SIG-M5 treated with dmso at 0.1 percent for 504 hours (cell line): ENCODE measurements around the gene PIP5K1B.
A peak's percentile ranks its signal among the peaks of the same experiment; 100 is the strongest.

Experiments
- DNase-seq: peaks from one replicate; lab custom pipeline; 2025; ENCODE audit not compliant: unreplicated experiment; lab: John Stamatoyannopoulos, UW

PIP5K1B gene

DNA sequence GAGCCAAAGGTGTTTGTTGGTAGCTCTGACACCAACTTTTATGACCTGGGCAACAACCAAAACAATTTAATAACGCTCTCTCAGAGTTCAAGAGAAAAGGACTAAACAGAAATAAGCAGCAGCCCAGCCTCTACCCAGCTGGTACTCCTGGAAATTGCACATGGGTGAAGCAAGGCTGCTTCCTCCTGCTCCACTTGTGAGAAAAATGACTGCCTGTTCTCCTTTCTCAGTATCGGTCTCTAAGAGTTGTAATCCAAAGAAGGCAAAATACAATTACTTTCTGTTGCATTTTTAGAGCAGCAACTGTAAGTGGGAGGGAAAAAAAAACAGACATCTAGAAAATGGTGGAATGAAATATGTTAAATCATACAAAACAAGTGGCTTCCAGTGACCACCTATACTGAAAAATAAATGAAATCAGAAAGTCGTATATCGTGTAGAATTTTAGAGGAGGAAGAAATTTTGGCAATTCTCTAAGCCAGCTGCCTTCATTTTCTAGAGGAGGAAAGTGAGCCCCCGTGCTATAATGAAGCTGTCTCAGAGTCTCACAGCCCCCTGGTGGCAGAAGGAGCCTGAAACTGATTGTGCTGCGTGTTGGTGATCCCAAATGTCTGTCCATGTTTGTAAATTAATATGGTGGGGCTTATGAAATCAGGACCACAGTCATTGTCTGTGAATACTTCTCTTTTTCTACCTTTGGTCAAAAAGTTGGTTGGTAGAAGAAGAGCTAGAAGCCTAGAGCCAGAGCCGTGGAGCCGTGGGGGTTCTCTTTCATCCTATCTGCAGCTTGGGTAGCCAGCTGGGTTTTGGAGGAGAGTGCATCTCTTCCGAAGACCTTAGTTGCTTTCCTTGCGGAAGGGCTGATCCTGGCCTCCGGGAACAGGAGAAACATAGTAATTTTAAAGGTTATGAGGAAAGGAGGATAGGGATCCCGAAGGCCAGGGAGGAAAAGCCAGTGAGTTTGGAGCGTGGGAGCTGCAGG, 139.9 kb downstream of the PIP5K1B start:
- peak; percentile 42 for DNase-seq

DNA sequence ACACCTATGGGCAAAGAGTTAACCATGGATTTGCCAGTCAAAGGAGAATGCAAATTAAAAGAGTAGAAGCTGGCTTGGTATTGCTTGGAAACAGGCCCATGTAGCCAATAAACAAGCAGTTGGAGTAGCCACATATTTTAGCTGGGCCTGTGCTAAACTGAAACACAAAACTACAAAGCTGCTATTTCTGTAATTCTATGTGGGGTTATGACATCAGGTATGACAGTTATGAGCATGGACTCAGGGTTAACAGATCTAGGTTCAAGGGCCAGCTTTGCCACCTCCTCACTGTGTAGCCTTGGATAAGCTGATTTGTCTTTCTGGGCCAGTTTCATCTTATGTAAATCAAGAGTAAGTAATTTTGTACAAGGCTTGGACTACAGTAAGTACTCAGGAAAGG, 142.7 kb downstream of the PIP5K1B start:
- no peak for DNase-seq

DNA sequence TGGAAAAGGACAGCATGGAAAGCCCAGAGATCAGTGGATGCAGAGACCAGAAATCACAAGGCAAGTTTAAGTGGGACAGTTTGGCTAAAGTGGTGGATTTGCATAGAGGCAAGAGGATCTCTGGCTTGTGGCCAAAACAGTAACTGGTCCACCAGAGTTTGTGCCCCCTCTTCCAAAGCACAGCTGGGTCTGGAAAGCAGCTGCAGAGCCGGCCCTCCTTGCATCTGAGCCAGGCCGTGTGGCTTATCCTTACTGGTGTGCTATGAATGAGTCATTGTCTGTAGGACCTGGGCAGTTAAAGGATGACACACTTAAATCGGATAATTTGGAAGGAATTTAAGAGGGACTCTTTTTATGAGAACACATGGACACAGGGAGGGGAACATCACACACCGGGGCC, 146.6 kb downstream of the PIP5K1B start:
- DNase-seq = no peak

DNA sequence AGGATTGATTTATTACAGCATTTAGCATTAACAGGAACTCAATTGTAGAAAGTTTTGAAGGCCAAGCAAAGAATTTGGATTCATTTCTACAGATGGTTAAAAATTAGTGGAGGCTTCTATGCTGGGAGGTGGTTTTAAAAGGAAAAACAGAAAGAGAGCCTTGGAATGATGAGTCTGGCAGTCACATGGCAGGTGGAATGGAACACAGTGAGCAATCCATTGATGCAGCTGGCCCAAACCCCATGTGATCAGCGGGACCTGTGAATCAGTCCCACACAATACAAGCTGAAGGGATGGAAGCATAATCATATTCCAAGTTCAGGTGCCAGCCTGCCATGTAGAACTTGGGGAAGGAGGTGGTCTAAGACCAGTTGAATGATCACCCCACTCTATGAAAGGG, 147.9 kb downstream of the PIP5K1B start:
- no peak for DNase-seq

DNA sequence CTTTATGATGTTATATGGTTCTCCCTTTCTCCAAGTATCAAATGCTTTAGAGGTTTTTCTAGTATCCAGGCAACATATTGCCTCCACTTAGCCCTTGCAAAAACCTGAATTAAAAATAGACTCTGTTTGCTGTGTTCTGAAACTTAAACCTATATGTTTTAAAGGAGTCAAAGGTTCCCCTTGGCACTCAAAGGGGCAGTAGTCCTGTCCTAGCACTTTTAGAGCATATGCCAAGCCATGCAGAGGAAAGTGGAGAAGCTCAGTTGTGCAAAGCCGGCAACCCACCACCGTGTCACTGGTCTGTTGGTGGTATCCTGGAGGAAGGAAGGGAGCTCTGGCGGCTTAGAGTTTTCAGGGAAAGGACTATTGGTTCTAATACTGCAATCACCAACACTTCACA, 154.3 kb downstream of the PIP5K1B start:
- no peak for DNase-seq

DNA sequence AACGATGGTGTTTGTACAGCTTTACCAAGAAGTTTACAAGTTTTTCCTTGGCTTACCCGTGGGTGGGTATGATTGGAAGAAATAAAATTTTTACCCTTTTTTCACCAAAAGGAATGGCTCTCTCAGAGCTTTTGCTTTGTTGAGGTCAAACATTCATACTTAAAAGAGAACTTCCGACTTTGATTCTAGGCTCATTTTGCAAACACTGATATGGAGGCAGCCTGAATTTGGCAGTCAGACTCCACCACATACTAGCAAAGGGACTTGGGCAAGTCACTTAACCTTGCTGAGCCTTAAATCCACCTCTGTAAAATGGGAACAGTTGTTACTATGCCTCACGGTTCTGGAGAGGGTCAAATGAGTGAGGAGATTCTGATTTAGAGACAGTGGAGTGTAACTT, 155.4 kb downstream of the PIP5K1B start:
- no peak for DNase-seq

DNA sequence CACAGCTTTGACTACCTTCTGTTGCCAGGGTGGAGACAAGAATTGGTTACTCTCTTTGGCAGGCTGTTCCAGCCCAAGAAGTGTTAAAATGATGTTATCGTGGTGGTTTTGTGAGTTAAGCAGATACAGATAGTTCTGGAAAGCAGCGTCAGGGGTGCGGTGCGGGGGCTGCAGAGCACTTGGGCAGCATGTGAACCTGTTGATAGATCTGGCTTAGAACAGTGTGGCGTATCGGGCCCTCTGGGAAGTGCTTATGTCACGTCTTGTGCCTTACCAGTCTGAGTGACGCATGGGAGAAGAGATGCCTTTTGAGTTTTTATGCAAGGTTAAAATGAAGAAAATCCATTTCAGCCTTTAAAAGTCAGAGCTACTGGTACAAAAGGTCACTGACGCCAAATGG, 156.4 kb downstream of the PIP5K1B start:
- no peak for DNase-seq

DNA sequence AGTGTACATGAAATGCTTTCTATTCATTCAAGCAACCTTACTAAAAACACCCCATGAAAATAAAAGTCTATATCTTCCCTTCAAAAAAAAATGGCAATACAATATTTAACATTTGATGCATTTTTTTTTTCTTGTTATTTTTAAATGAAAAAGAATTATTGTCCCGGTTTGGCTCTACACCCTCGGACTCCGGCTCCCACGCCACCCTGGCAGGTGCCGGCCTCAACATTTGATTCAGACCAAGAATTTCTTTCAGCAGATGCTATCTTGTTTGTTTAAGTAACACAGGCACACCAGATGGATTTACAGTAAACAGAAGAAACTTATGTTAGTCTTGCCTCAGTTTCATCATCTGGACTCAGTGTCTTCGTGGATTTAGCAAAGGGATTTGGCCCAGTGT, 162.0 kb downstream of the PIP5K1B start:
- DNase-seq = no peak

DNA sequence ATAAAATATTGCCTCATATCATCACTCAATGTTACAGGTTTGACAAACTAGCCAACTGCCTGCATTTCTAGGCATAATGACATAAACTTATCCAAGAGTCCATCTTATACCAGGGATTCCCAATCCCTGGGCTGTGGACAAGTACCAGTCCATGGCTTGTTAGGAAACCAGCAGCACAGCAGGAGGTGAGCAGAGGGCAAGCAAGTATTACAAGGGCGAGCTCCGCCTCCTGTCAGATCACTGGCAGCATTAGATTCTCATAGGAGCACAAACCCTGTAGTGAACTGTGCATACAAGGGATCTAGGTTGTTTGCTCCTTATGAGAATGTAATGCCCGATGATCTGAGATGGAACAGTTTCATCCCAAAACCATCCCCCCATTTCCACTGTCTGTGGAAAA, 164.0 kb downstream of the PIP5K1B start:
- no peak for DNase-seq

DNA sequence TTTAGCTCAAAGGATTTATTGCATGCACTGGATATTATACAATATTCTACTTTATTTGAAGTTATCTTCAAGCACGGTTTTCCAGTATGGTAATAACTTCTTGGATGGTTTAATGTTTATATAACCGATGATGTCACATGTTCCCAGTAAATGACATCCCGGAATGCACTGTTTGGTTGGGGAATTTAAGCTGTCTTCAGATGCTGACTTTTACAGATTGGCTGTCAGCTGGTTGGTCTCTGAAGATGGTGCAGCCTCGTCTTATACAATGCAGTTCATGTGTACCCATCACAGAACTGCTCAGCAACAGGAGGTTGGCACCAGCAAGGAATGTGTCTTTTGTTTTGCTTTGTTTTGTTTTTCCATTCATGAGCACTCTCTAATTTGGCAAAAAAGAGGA, 165.0 kb downstream of the PIP5K1B start:
- DNase-seq = no peak

DNA sequence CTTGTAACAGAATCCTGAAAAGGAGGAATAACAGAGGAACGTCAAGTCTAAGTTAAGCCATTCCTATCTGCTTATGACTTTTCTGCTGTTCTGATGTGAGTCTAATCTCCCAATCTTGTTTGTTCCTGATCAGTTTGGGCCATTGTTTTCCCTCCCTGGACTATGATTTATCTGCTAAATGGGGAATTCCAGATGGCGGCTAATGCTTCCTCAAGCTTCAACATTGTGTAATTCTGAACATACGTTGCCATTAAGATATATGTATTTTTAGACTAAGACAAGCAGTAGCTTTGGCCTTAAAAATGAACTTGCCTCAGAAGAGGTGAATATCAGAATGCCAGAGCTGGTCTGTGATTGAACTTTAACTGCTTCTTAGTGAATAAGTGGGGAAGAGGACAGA, 166.2 kb downstream of the PIP5K1B start:
- no peak for DNase-seq

DNA sequence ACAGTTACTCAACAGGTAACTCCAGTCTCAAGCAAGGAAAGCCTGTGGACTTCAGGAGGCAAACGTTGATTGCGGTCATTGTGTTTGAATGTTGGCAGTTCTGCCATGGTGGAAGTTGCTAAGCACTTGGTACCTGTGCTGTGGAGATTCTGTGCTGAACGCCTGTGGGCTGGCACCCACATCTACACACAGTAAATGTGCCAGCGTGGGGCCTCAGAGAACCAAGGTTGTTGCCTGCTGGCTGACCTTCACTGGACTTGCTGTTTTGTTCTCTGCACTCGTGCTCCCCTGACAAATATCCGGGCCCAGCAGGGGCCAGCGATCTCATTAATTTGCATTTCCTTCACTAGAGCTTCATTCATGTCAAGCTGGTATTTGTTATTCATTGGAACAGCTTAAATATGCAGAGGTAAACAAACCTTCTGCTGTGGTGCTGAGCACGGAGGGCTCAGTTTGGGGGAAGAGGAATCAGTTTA, 167.0 kb downstream of the PIP5K1B start:
- no peak for DNase-seq

DNA sequence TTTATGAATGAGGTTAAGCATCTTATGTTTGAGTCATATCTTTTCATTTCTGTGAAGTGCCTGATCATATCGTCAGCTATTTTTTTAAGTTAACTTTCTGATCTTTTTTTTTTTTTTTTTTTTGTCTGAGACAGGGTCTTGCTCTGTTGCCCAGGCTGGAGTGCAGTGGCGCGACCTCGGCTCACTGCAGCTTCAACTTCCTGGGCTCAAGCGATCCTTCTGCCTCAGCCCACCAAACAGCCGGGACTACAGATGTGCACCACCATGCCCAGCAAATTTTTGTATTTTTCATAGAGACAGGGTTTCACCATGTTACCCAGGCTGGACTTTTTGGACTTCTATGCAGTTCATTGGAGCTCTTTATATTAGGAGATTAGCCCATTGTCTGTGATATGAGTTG, 168.1 kb downstream of the PIP5K1B start:
- DNase-seq = no peak

DNA sequence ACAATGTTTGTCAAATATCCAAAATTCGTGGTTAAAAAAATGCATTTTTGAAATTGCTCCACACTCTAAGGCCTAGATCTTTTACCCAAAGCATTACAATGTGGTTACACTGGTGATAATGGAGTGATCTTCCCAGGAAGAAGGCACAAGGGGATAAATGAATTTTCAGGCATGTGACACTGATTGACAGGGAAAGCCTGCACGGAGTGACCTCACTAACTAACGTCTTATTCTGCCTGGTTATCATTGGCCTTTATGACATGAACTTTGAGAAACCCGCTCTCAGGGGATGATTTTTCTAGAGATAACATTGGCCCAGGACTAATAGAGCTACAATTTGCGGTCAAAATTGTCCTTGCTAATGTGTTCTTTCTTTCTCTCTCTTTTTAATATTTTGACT, 171.2 kb downstream of the PIP5K1B start:
- no peak for DNase-seq

DNA sequence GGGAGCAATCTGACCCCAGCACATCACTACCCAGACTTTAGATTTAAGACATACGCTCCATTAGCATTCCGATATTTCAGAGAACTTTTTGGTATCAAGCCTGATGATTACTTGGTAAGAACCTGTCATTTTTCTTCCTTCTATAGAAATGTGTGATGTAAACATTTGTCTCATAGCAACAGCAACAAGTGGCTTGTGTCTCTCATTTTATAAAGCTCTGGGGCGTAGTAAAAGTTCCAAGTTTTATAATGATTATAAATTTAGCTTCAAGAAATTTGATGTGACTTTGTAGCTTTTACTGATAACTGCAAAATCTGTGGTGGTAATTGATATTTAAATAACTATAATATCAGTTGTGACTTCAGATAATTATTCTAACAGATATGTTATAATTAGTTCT, 171.6 kb downstream of the PIP5K1B start:
- DNase-seq = no peak

DNA sequence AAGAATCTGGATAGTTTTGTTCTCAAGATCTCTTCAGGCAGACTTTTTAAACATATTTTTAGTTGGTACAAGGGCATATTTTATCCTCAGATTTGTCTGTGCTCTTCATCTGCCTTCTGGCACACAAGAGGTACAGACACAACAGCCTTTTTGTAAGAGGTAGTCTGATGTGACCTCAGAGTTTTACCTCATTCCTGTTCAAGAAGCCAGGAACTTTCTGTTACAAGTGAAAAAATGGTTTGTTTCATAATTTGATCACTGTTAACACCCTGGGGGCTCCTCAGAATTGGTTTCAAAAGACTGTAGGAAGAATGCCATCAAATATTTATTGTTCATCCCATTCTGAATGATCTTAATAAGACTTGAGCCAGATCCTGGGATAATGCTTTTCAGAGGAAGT, 172.2 kb downstream of the PIP5K1B start:
- no peak for DNase-seq

DNA sequence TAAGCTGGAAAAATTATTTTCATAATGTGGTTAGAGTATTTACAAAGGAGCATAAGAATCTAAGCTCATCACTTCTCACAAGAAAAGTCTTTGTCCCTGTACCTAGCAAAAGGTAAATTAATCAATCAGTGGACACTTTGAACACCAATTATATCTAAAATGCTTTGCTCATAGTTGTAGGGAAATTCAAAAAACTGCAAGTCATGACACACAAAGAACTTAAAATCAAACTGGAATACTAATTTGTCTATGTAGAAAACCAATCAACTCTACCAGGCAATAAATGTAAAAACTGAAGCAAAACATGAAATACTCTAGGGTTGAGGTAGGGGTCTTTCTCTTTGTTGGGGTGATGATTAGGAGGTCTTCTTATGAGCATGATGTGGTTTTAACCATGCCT, 173.4 kb downstream of the PIP5K1B start:
- DNase-seq = no peak

DNA sequence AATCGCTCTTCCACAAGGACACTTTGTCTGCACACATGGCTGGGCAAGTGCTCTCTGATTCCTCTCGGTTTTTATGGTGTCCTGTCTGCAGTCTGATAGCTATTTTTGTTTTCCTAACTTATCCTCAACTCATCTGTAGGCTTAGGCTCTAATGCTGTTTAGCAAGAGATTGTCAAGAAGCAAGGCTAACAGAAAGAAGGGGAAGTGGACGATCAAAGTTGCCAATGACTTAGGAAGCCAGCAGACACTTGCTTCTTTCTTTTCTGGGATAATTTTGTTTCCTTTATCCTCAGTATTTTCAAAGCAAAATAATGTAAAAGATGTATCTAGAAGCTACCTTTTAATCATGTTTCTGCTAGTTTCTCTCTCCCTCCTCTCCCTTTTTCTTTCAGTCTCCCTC, 178.2 kb downstream of the PIP5K1B start:
- DNase-seq = no peak

DNA sequence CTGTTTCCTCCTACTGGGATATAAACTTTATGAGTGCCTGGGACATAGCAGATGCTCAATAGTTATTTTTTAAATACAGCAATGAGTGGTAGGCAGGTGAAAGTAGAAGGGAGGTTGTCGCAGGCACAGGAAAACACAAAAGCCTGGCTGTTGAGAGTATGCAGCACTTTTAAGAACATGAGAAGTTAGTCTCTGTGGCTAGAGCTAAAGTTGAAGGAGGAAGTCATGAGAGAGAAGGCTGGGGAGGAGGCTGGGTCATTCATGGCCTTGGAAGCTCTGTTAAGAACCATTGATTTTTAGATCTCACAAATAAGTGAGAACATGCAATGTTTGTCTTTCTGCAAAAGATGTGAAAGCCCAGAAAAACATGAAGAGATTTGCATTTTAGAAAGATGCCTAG, 182.2 kb downstream of the PIP5K1B start:
- no peak for DNase-seq

DNA sequence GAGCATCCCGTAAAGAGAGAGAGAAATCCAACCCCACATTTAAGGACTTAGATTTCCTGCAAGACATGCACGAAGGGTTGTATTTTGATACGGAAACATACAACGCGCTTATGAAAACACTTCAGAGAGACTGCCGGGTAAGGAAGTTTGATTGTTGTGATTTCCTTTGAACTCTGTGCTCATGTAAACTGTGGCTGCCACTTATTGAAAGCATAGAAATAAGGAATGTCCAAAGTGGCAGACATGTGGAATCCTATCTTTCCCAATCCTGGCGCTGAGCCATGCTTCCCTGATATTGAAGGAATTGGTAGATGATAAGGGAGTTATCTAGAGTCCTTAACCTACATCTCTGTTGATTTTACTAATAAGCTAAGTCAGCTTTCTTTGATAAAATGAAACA, 189.5 kb downstream of the PIP5K1B start:
- no peak for DNase-seq

DNA sequence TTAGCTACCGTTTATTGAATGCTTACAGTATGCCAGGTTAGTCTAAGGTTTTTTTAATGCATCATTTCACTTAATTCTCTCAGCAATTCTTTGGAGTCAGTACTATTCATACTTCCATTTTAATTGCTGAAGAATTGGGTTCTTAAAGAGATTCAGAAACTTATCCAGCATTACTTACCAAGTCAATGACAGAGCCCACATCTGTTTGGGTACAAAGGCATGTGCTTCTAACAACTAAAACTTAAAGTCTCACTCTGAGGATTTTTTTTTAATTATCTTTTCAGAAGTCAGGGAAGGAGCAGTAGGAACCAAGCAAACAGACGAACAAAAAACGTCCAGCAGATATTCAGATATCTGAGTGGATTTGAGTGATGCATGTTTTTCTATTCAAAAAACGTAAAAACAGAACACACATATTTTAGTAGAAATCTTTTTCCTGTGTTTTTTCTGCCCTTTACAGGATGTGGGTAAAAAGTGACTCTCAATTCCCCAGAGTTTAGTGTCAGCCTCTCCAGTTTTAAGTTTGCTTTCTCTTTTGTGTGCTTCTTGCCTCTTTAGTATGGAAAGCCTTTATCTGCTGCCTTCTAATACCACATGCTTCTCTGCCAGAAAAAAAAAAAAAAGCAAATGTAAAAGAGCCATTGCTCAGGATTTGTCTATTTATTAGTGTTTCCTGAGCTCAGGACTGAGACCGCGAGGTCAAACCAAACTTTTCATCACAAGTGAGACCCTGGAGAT, 190.9 kb downstream of the PIP5K1B start:
- no peak for DNase-seq

DNA sequence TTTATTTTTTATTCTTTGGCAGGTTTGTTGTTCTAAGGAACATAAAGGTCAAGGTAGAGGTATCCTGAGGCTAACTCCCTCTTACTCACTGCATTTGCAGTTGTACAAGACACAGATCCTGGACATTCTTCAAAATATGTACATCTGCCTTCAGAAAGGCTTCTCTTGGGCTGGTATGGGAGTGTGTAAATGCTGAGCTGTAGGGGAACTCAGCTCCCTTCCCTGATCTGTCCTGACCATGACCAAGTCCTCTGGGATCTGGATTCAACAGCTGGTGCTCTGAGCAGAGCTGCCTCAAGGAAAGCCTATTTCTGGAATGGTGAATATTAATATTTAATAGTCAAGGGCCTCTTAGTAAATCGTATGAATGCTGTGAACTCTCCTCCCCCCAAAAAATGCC, 191.4 kb downstream of the PIP5K1B start:
- DNase-seq = no peak
